Measurements from ENCODE around the gene CCDC110. TPM values are rescaled to one million over a fixed set of nuclear protein-coding genes. Genes with fewer than 3 reads are reported as not detected.

Gene CCDC110
- total RNA-seq, 4 donors from 2014 or later: 2.9 to 6.3 (median 4.4) TPM

- 0% methylated on average over 14 of the region's 98 CpGs for WGBS
- Histone ChIP-seq H3K36me3 (peaks cover 0 to 16% (median 5%) of the 10 kb centered on the region in 4 donors), H3K27ac (replicated peaks in 1 of 4) (peak overlapping the region; percentile 99 to 100 (median 100)), H3K4me3 (peak overlapping the region; percentile 69 to 90 (median 81)), H3K9me3 (no peaks in the 10 kb centered on the region), H3K4me1 (peaks cover 18 to 50% (median 38%) of the 10 kb centered on the region in 4 donors), H3K27me3 (no peaks in the 10 kb centered on the region)
- TF ChIP-seq POLR2AphosphoS5 (IDR thresholded peaks at IDR 0.05) (peak; percentile 92 to 95), POLR2A (IDR thresholded peaks at IDR 0.05; ENCODE audit: low read depth) (peak; percentile 67), CTCF (IDR thresholded peaks at IDR 0.05) (no peak), EP300 (IDR thresholded peaks at IDR 0.05) (no peak)
- intact Hi-C loops (cut with DNase I): loop anchor here (5.0 to 10.0 kb wide), 2 partner anchors 194 to 199 kb away; partner anchors contain the start of gene CFAP97
- DNase-seq (ENCODE audit: extremely low spot score): peak; percentile 99
Measured at GRCh38 chr4:185395956-185396723, 75.4 kb downstream of the CCDC110 start.

GRCh38 chr4:185395238-185395955 is 76.1 kb downstream of the CCDC110 start, which contains the start of gene LRP2BP:
LRP2BP (minus strand) TSS chr4:185395924; CDS start chr4:185378186, 17,738 bp downstream.
- TF ChIP-seq EP300 (IDR thresholded peaks at IDR 0.05): no peak
- no peak for TF ChIP-seq POLR2A (IDR thresholded peaks at IDR 0.05; ENCODE audit: low read depth)
- no peak for TF ChIP-seq CTCF (IDR thresholded peaks at IDR 0.05)
- TF ChIP-seq POLR2AphosphoS5 (IDR thresholded peaks at IDR 0.05): no peak
- Histone ChIP-seq H3K9me3 (no peaks in the 10 kb centered on the region), H3K4me3 (peak within 1 kb of the TSS; percentile 69 to 90 (median 81)), H3K4me1 (peaks cover 18 to 49% (median 38%) of the 10 kb centered on the region in 4 donors), H3K27me3 (no peaks in the 10 kb centered on the region), H3K36me3 (peaks cover 0 to 8% (median 2%) of the 10 kb centered on the region in 4 donors), H3K27ac (replicated peaks in 1 of 4) (peak within 1 kb of the TSS; percentile 99 to 100 (median 100))
- intact Hi-C loops (cut with DNase I): loop anchor here (5.0 to 10.0 kb wide), 2 partner anchors 193 to 199 kb away; partner anchors contain the start of gene CFAP97
- DNase-seq (ENCODE audit: extremely low spot score): no peak
- 21% methylated on average over 12 of the region's 12 CpGs for WGBS

Small RNA genes within 50 kb of the gene (small RNA-seq; reads per million reads assigned to genes)
- gene RF00019: 0 reads per million in 3 donors

Other genes starting within 250 kb of the CCDC110 start
- gene LRP2BP, start 75.8 kb downstream of the CCDC110 start, total RNA-seq: 1 to 10 TPM in 1 of 4 donors, under 1 TPM in 3; 0.46 to 2.1 (median 0.57) TPM
- 10 to 100 TPM in 3 of 4 donors, 1 to 10 TPM in 1; 8.3 to 13.3 (median 11.7) TPM for gene ANKRD37, start 74.9 kb downstream of the CCDC110 start, total RNA-seq
- 10 to 100 TPM; 36.7 to 49.0 (median 40.6) TPM for gene UFSP2, start 45.8 kb downstream of the CCDC110 start, total RNA-seq
- gene PDLIM3, start 63.8 kb upstream of the CCDC110 start, total RNA-seq: 1,000 to 10,000 TPM; 1,279 to 2,098 (median 1,627) TPM

Data from esophagus muscularis mucosa (tissue), 4 donors.